HG02798 (cell line): ENCODE results near the gene HES4.

Experiments used
- ATAC-seq: cut with Tn5 transposase; IDR thresholded peaks from one replicate; pipeline ENCODE4 v1.9.1; 2021; ENCODE audit warnings: mild to moderate bottlenecking; ENCODE audit not compliant: unreplicated experiment, poor library complexity

Gene HES4

DNA sequence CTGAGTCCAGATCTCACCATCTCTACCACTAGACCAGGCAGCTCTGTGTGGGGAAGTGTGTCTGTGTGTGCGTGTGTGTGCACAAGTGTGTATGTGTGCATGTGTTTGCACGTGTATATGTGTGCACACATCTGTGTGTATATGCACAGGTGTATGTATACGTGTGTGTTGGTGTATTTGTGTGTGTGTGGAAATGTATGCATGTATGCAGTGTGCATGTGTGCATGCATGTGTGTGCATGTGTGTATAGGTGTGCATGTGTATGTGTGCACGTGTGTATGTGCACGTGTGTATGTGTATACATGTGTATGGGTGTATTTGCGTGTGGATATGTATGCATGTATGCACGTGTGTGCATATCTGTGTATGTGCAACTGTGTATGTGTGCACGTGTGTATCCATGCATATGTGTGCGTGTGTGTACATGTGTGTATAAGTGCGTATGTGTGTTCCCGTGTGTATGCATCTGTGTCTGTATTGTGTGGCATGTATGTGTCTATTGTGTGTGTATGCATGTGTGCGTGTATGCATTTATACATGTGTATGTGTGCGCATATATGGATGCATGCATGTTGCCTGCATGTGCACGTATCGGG lies 30.5 kb downstream of the HES4 start:
- ATAC-seq, result no peak

GRCh38 chr1:967466-968343 lies 32.2 kb downstream of the HES4 start:
- no peak for ATAC-seq

DNA sequence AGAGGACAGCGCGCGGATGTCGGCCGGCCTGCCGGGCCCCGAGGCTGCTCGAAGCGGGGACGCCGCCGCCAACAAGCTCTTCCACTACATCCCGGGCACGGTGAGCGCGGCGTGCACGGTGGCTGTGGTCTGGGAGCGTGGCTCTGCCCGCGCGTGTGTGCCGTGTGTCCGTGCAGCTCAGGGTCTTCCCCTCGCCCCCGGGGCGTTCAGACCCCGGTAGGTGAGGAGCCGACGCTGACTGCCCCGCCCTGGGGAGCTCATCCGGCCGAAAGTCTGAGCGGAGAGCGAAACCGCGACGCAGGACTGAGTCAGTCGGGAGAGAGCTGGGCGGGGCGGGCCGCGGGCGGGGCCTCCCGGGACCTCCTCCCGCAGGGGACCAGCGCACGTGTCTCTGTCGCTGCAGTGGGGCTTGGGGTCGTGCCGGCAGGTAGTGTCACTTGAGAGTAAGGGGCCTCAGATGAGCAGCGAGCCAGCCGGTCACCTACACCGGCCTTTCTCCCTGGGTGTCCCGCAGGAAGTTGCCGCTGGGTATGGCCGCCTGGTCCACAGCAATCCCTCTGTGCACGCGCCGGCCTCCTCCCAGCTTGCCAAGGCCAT lies 33.1 kb downstream of the HES4 start:
- ATAC-seq, result peak; percentile 54

- ATAC-seq, result peak; percentile 28
Observed at GRCh38 chr1:966135-966703, 33.7 kb downstream of the HES4 start, which contains the start of gene PLEKHN1. TSS of gene PLEKHN1 (plus strand) at chr1:966482. CDS start at chr1:966532, 50 bp downstream.

DNA sequence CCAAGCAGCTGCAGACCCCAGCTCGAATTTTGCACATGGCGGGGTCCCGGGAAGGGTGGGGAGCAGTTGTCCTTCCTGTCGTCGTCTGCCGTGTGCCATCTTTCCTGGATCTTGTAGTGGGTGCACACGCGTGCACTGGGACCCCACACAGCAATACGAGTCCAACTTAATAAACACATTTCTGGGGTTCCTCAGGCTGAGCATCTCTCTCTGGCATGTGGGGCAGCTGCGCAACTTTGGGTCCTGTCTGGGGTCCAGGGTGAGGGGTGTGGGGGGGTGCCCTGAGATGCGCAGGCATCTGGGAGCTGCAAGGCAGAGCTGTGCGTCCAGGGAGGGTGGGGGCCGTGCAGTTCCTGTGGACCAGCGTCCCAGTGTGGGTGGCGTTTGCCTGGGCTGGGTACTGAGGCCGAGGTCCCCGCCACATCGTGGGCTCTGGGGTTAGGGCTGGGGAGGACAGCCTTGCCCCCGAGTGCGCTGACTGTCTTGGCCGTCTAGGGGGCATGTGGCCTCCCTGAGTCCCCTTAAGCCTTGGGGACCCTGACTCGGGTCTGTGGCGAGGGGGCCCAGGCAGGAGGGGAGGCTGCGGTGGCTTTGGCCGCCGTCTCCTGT lies 34.3 kb downstream of the HES4 start:
- no peak for ATAC-seq

GRCh38 chr1:964691-965525 lies 35.0 kb downstream of the HES4 start:
- no peak for ATAC-seq

DNA sequence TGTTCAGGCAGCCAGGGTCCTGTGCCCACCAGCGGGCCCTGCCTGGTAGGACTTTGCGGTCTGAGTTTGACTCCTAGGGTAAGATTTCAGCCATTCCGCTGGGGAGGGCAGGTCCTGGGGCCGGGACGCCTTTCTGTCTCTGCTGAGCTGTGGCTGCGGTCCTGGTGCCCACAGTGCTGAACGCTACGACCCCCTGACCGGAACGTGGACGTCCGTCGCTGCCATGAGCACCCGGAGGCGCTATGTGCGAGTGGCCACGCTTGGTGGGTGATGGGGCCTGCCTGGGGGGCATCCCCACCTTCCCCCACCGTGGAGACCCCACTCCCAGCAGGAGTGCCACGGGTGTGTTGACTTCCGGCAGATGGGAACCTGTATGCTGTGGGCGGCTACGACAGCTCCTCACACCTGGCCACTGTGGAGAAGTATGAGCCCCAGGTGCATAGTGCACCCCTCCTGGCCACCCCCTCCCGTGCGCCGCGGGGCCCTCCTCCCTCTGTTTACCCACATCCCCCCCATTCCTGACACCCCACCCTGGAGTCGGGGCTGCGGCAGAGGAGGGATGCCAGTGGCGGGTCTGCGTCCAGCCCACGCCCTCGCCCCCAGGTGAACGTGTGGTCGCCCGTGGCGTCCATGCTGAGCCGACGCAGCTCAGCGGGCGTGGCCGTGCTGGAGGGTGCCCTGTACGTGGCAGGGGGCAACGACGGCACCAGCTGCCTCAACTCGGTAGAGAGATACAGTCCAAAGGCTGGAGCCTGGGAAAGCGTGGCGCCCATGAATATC lies 36.0 kb downstream of the HES4 start:
- ATAC-seq, result no peak

GRCh38 chr1:963301-963651 lies 36.6 kb downstream of the HES4 start:
- ATAC-seq, result no peak

DNA sequence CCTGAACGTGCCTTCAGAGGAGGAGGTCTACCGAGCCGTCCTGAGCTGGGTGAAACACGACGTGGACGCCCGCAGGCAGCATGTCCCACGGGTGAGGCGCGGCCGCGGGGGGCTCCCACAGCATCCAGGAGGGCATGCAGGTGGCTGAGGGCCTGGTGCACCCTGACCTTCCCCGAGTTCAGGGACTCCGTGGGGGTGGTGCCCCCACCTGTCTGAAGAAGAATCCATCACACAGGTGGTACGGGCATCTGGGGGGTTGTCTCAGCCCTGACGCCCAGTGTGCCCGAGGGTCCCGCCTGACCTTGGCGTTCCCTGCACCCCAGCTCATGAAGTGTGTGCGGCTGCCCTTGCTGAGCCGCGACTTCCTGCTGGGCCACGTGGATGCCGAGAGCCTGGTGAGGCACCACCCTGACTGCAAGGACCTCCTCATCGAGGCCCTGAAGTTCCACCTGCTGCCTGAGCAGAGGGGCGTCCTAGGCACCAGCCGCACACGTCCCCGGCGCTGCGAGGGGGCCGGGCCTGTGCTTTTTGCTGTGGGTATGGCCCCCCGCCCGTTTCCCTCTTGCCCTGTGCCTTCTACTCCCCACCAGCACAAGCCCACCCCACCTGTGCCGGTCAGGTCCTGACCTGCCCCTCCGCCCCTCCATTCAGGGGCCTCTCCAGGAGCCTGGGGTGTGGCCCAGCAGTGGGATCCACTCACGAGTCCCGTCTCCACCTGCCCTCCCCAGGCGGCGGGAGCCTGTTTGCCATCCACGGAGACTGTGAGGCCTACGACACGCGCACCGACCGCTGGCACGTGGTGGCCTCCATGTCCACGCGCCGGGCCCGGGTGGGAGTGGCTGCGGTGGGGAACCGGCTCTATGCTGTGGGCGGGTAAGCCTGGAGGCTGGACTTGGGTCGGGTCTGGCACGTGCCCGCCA lies 37.3 kb downstream of the HES4 start:
- ATAC-seq, result no peak

- no peak for ATAC-seq
Observed at GRCh38 chr1:961132-961669, 38.7 kb downstream of the HES4 start.

- ATAC-seq, result peak; percentile 40
Observed at GRCh38 chr1:960363-961131, 39.4 kb downstream of the HES4 start, which contains the start of gene KLHL17. TSS of gene KLHL17 (plus strand) at chr1:960584. CDS start at chr1:960694, 110 bp downstream.

DNA sequence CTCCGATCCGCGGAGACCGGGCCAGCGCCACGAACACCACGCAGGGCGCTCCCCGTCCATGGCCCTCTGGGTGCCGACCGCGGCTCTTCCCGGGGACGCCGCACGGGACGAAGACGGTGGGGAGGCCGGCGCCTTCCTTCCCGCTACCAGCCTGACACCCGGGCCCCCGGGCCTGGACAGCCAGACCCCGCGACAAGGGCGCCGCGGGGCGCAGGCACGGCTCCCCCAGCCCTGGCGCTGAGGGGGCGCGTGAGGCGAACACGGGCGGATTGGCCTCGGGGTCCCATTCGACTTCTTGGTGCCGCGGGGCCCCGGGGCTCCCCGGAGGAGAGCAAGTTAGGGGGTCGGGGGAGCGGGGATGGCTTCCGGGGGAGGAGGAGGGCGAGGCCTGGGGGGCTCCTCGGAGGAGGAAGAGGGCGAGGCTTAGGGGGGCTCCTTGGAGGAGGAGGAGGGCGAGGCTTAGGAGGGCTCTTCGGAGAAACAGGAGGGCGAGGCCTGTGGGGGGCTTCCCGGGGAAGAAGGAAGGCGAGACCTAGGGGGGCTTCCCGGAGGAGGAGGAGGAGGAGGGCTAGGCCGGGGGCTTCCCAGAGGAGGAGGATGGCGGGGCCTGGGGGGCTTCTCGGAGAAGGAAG lies 40.0 kb downstream of the HES4 start:
- no peak for ATAC-seq

DNA sequence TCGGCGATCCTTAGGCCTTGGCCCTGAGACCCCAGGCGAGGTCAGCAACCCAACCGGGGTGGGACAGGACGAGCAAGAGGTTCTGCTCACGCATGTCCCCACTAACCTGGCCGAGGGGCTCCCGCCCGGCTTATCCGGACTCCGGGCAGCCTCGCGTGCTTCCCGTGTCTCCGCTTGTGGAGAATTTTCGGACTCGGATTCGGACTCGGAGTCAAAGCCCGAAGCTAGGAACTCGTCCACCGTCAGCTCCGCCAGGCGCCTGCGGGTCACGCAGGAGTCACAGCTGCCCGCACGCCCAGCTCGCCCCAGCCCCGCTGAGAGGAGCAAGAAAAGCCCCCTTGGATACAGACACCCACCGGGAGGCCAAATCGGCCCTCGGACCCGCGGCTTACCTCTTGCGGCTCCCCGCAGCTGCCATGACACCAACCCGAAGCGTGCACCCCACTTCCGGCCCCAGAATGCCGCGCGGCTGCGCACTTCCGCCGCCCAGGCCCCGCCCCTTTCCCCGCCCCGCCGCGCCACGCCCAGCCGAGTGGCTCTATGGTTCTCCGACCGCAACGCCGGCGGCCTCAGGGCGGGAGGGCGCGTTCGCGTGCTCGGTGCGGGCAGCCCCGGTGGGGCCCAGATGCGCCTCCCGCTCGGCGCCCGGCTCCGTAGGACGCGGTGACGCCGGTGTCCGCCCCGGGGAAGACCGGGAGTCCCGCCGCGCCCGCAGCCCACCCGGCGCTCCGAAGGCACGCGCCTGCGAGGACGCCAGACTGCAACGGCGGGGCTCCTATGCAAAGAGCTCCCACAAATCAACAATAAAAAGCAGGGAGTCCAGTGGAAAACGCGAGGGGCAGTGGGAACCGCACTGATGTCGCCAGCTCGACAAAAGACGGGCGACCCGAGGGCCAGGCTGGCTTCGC lies 40.8 kb downstream of the HES4 start, which contains the start of gene NOC2L:
Gene NOC2L, minus strand, starts transcription at position 434 of the 908 bp plus-strand sequence. Its CDS starts 16 bp downstream, at position 418.
- peak; percentile 77 for ATAC-seq

DNA sequence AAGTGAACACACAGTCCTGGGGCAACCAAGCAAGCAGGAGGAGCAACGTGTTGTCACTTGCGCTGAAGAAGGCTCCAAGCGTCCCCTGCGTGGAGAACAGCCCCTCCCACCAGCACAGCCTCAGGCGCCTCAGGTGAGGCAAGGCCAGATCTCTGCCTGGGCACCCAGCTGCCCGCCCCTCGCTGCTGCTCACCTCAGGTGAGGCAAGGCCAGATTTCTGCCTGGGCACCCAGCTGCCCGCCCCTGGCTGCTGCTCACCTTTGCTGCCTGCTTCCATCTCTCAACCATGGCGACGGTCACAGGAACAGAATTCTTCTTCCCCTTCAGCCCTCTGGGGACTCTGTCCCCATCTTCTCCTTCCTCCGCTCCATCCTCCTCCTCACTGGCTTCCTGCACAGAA lies 43.3 kb downstream of the HES4 start:
- ATAC-seq, result no peak

DNA sequence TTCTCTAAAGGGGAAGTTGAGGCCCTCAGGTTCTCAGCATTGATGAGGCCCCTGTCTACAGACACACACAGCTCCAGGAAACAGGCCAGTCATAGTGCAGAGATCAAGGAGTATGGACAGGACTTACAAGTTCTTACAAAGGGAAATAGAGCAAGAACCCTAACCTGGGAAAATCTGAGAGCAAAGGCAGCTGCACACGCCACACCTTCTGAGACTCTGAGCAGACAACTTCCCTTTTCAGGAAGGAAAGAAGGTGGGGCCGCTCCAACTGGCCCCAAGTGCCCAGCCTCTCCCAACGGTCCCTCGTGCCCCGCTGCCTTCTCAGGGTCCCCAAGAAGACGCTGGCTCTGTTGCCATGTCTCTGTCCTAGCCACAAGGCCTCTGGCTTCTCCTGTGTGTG lies 44.4 kb downstream of the HES4 start:
- ATAC-seq, result no peak
